GM23248 (cell line): ENCODE data around the gene IRF1. TPM values are rescaled to one million over a fixed set of nuclear protein-coding genes. Genes with fewer than 3 reads are reported as not detected.
A peak's percentile ranks its signal among the peaks of the same experiment; 100 is the strongest.
"Not testable (repeated sequence)": the region's sequence is repeated elsewhere in the genome, so short reads cannot be mapped to it uniquely, and the experiment has no call there.

Source experiments
- DNase-seq: peaks from one replicate; pipeline ENCODE4 v3.0.0-alpha.2; 2015
- H2AFZ ChIP-seq: fragments of 200-600 bp; sonication (generic); 2 replicates; pipeline ENCODE4 v1.6.1; 2016; ENCODE audit warnings: antibody characterized with exemption
- H3F3A ChIP-seq: fragments of 200-600 bp; sonication (generic); 2 replicates; pipeline ENCODE4 v1.6.1; 2016; ENCODE audit warnings: mild to moderate bottlenecking, antibody characterized with exemption, mixed run types; ENCODE audit not compliant: insufficient read depth
- H3K27ac ChIP-seq: fragments of 200-600 bp; sonication (generic); 2 replicates; pipeline ENCODE4 v1.5.1; 2016; ENCODE audit warnings: mild to moderate bottlenecking
- H3K27me3 ChIP-seq: fragments of 200-600 bp; sonication (generic); replicated peaks from 2 replicates; pipeline ENCODE4 v1.6.1; 2016; ENCODE audit warnings: mild to moderate bottlenecking; ENCODE audit not compliant: insufficient read depth
- H3K36me3 ChIP-seq: fragments of 200-600 bp; sonication (generic); 2 replicates; pipeline ENCODE4 v1.6.1; 2016; ENCODE audit warnings: low read depth, mild to moderate bottlenecking
- H3K4me1 ChIP-seq: fragments of 200-600 bp; sonication (generic); 2 replicates; pipeline ENCODE4 v1.6.1; 2016; ENCODE audit warnings: mild to moderate bottlenecking; ENCODE audit not compliant: insufficient read depth
- H3K4me2 ChIP-seq: fragments of 200-600 bp; sonication (generic); one replicate; pipeline ENCODE4 v1.6.1; 2016; ENCODE audit warnings: mild to moderate bottlenecking; ENCODE audit not compliant: unreplicated experiment
- H3K4me3 ChIP-seq: fragments of 200-600 bp; sonication (generic); 2 replicates; pipeline ENCODE4 v1.5.1; 2016; ENCODE audit warnings: mild to moderate bottlenecking
- H3K79me2 ChIP-seq: fragments of 200-600 bp; sonication (generic); 2 replicates; pipeline ENCODE4 v1.6.1; 2016; ENCODE audit warnings: mild to moderate bottlenecking; ENCODE audit not compliant: insufficient read depth
- H3K9ac ChIP-seq: fragments of 200-600 bp; sonication (generic); 2 replicates; pipeline ENCODE4 v1.6.1; 2016; ENCODE audit warnings: mild to moderate bottlenecking
- H3K9me2 ChIP-seq: fragments of 200-600 bp; sonication (generic); 2 replicates; pipeline ENCODE4 v1.6.1; 2016; ENCODE audit warnings: mixed run types, mild to moderate bottlenecking, moderate library complexity; ENCODE audit not compliant: insufficient read depth
- H3K9me3 ChIP-seq: fragments of 200-600 bp; sonication (generic); one replicate; pipeline ENCODE4 v1.6.1; 2017; ENCODE audit warnings: low read depth
- H4K20me1 ChIP-seq: fragments of 200-600 bp; sonication (generic); 2 replicates; pipeline ENCODE4 v1.6.0; 2016; ENCODE audit not compliant: insufficient read depth
- EZH2 ChIP-seq: fragments of 200-600 bp; sonication (generic); IDR thresholded peaks from 2 replicates; pipeline ENCODE4 v1.6.1; 2018; ENCODE audit warnings: antibody characterized with exemption, mild to moderate bottlenecking; ENCODE audit not compliant: insufficient read depth, poor library complexity, severe bottlenecking
- EZH2phosphoT487 ChIP-seq: fragments of 200-600 bp; sonication (generic); IDR thresholded peaks from 2 replicates; pipeline ENCODE4 v1.6.1; 2018; ENCODE audit warnings: antibody characterized with exemption, moderate library complexity, mild to moderate bottlenecking, low read depth; ENCODE audit not compliant: insufficient read depth
- WGBS, 2 experiments: methylation state at CpG; one replicate each; pipeline ENCODE4 v1.1.6; 2015 to 2017; ENCODE audit warnings: low lambda C conversion rate in 2 of 2, low coverage in 1 of 2; ENCODE audit errors: missing lambda C conversion rate in 2 of 2; 5-methylcytosine and 5-hydroxymethylcytosine counted together
- in situ Hi-C: fragments of 300-500 bp; cut with MboI; formaldehyde crosslinking; loops from 2 replicates; pipeline ENCODE4 v1.15.0; 2020
- polyA plus RNA-seq: library from polyadenylated mRNA; unstranded; fragments of >200 nt; fragmentation: Nextera tagmentation; extraction: Ambion mirVana; gene quantifications from 2 replicates; pipeline ENCODE4 v1.2.1, GENCODE V29; 2016
- total RNA-seq: library from RNA; depleted of rRNA; stranded (reverse); fragments of >200 nt; shearing (Covaris generic); gene quantifications from 2 replicates; pipeline ENCODE4 v1.2.3, GENCODE V29; 2014

Gene IRF1
- total and polyA plus RNA-seq, 2 experiments from 2014 or later = 6.2 to 22.2 TPM

DNA sequence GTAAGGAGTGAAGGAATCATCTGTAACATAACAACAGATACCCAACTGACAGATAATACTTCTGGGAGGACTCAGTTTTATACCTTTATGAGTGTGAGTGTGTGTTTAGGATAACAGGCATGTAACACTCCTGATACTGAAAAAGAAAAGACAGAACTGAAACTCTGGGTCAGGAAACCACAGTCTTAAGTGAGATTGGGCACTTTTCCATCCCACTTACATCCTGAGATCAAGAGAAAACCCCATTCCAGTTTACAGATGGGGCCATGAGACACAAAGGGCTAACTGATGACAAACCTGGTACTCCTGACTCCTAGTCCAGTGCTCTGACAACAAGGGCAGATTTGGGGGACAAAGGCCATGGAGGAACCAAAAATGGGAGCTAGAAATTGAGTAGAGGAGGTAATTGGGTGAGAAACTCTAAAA lies 34.7 kb upstream of the IRF1 start:
- no peak overlapping the region for H2AFZ ChIP-seq
- H3K4me2 ChIP-seq = no peak overlapping the region
- H3K9ac ChIP-seq = no peak overlapping the region
- TF ChIP-seq EZH2 (no peak), EZH2phosphoT487 (no peak)
- no peaks in the 10 kb centered on the region for H3K9me3 ChIP-seq
- H3K27me3 ChIP-seq = no peaks in the 10 kb centered on the region
- no peaks in the 10 kb centered on the region for H3K9me2 ChIP-seq
- H3K4me3 ChIP-seq = no peak overlapping the region
- H3K4me1 ChIP-seq = no peaks in the 10 kb centered on the region
- in situ Hi-C loops = no loop called here
- no peak for DNase-seq
- no peak overlapping the region for H3K27ac ChIP-seq
- H3F3A ChIP-seq = no peaks in the 10 kb centered on the region
- no peaks in the 10 kb centered on the region for H3K36me3 ChIP-seq
- no peaks in the 10 kb centered on the region for H4K20me1 ChIP-seq
- H3K79me2 ChIP-seq = no peaks in the 10 kb centered on the region

DNA sequence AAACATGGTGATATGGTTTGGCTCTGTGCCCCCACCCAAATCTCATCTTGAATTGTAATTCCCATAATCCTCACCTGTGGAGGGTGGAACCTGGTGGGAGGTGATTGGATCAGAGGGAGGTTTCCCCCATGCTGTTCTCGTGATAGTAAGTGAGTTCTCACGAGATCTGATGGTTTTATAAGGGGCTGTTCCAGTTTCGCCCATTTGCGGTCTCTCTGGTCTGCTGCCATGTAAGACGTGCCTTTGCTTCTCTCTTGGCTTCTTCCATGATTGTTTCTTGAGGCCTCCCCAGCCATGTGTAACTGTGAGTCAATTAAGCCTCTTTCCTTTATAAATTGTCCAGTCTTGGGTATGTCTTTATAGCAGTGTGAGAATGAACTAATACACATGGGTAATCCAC lies 34.3 kb upstream of the IRF1 start:
- H3K79me2 ChIP-seq, H3K36me3 ChIP-seq, H3K4me1 ChIP-seq, H2AFZ ChIP-seq, DNase-seq, H3K4me2 ChIP-seq, H3K27me3 ChIP-seq, H3K27ac ChIP-seq, H3K9ac ChIP-seq, H4K20me1 ChIP-seq, in situ Hi-C loops, H3F3A ChIP-seq, H3K4me3 ChIP-seq, H3K9me3 ChIP-seq, H3K9me2 ChIP-seq: not testable (repeated sequence)
- 62 to 63% methylated on average over 5 of the region's 5 CpGs for WGBS, 2 experiments

DNA sequence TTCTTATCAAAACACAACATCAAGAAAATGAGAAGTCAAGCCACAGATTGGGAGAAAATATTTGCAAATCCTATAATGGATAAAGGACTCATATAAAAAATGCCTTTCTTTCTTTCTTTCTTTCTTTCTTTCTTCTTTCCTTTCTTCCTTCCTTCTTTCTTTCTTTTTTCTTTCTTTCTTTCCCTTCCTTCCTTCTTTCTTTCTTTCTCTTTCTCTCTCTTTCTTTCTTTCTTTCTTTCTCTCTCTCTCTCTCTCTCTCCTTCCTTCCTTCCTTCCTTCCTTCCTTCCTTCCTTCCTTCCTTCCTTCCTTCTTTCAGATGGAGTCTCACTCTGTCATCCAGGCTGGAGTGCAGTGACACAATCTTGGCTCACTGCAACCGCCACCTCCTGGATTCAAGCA lies 31.5 kb upstream of the IRF1 start:
- H3K9me3 ChIP-seq, H3F3A ChIP-seq, H3K4me3 ChIP-seq, H3K4me1 ChIP-seq, H3K79me2 ChIP-seq, H3K4me2 ChIP-seq, H3K9me2 ChIP-seq, H3K27me3 ChIP-seq, in situ Hi-C loops, DNase-seq, H2AFZ ChIP-seq, H3K36me3 ChIP-seq, H4K20me1 ChIP-seq, H3K27ac ChIP-seq, H3K9ac ChIP-seq: not testable (repeated sequence)
- 73 to 80% methylated on average over 1 of the region's 1 CpG for WGBS, 2 experiments

DNA sequence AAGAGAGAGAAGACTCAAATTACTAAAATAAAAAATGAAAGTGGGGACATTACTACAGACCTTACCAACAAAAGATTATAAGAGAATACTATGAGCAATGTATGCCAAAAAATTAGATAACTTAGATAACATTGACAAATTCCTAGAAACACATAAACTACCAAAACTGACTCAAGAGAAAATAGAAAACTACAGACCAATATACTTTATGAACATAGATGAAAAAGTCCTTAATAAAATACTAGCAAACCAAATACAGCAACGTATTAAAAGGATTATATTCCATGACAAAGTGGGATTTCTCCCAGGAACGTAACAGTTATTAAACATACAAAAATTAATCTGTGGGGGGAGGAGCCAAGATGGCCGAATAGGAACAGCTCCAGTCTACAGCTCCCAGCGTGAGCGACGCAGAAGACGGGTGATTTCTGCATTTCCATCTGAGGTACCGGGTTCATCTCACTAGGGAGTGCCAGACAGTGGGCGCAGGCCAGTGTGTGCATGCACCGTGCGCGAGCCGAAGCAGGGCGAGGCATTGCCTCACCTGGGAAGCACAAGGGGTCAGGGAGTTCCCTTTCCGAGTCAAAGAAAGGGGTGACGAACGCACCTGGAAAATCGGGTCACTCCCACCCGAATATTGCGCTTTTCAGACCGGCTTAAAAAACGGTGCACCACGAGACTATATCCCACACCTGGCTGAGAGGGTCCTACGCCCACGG lies 23.2 kb upstream of the IRF1 start:
- DNase-seq, H3K9ac ChIP-seq, H3K27me3 ChIP-seq, H3K36me3 ChIP-seq, H3K27ac ChIP-seq, H3K4me1 ChIP-seq, H3K4me3 ChIP-seq, H3K4me2 ChIP-seq, H3K79me2 ChIP-seq, H4K20me1 ChIP-seq, H2AFZ ChIP-seq, in situ Hi-C loops, H3K9me2 ChIP-seq, H3K9me3 ChIP-seq: not testable (repeated sequence)
- H3F3A ChIP-seq = peaks cover 10% of the 10 kb centered on the region
- WGBS, 2 experiments = 85 to 86% methylated on average over 6 to 25 of the region's 25 CpGs

DNA sequence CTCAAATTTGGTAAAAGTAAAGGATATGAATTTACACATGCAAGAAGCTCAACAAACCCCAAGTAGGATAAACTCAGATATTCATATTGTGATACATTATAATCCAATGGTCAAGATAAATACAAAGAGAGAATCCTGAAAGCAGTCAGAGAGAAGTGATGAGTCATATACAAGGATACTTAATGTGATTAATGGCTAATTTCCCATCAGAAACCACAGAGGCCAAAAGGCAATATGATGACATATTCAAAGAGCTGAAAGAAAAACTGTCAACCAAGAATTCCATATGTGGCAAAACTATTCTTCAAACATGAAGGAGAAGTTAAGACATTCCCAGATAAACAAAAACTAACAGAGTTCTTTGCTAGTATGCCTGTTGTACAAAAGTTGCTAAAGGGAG lies 19.5 kb upstream of the IRF1 start:
- DNase-seq = peak; percentile 70
- H3K9ac ChIP-seq = no peak overlapping the region
- H3K4me1 ChIP-seq = peaks cover 20% of the 10 kb centered on the region
- in situ Hi-C loops = no loop called here
- no peaks in the 10 kb centered on the region for H3K9me2 ChIP-seq
- no peaks in the 10 kb centered on the region for H3K9me3 ChIP-seq
- H3K4me2 ChIP-seq = no peak overlapping the region
- H3K4me3 ChIP-seq = no peak overlapping the region
- H4K20me1 ChIP-seq = no peaks in the 10 kb centered on the region
- H2AFZ ChIP-seq = no peak overlapping the region
- no peaks in the 10 kb centered on the region for H3K36me3 ChIP-seq
- H3K27me3 ChIP-seq = no peaks in the 10 kb centered on the region
- TF ChIP-seq EZH2 (no peak), EZH2phosphoT487 (0 out of 2 replicates have a peak, but pooled peaks have one; percentile 36)
- H3K79me2 ChIP-seq = no peaks in the 10 kb centered on the region
- H3K27ac ChIP-seq = no peak overlapping the region
- H3F3A ChIP-seq = peaks cover 26% of the 10 kb centered on the region
